Esophagus squamous epithelium (tissue), 5 donors: Measurements from ENCODE around the gene TNF. TPM values are rescaled to one million over a fixed set of nuclear protein-coding genes. Genes with fewer than 3 reads are reported as not detected.
A peak's percentile ranks its signal among the peaks of the same experiment; 100 is the strongest.

ENCODE experiments used
- DNase-seq: peaks from one replicate; lab custom pipeline; 2025; lab: John Stamatoyannopoulos, UW
- H3K27ac ChIP-seq, 4 donors: fragments of 200-600 bp; sonication (generic); one replicate each; pipeline ENCODE4 v1.5.1; 2016 to 2019; ENCODE audit warnings: mild to moderate bottlenecking in 1 of 4
- H3K27me3 ChIP-seq, 4 donors: fragments of 200-600 bp; sonication (generic); 1 replicate in 3 of 4; 2 replicates in 1 of 4; pipeline versions ENCODE4 v1.5.1 to v1.6.0; 2017 to 2021; ENCODE audit warnings: antibody characterized with exemption in 1 of 4
- H3K36me3 ChIP-seq, 3 donors: fragments of 200-600 bp; sonication (generic); one replicate each; pipeline ENCODE4 v1.5.1; 2016 to 2019
- H3K4me1 ChIP-seq, 3 donors: fragments of 200-600 bp; sonication (generic); one replicate each; pipeline ENCODE4 v1.5.1; 2017 to 2019
- H3K4me3 ChIP-seq, 4 donors: fragments of 200-600 bp; sonication (generic); 1 replicate in 3 of 4; 2 replicates in 1 of 4; pipeline ENCODE4 v1.5.1; 2016 to 2019; ENCODE audit warnings: mild to moderate bottlenecking in 2 of 4, moderate library complexity in 1 of 4
- H3K9me3 ChIP-seq, 3 donors: fragments of 200-600 bp; sonication (generic); one replicate each; pipeline ENCODE4 v1.5.1; 2016 to 2019
- POLR2A ChIP-seq, 4 donors: fragments of 450-650 bp; IDR thresholded peaks; one replicate each; pipeline ENCODE4 v1.6.1; 2017; ENCODE audit warnings: antibody characterized with exemption in 4 of 4, mild to moderate bottlenecking in 4 of 4, moderate library complexity in 3 of 4
- WGBS, 2 donors: methylation state at CpG; one replicate each; pipeline ENCODE4 v1.1.5; 2018; 5-methylcytosine and 5-hydroxymethylcytosine counted together
- intact Hi-C: fragments of 100-400 bp; cut with DNase I; formaldehyde crosslinking; loops from one replicate; pipeline ENCODE4 v1.15.0; 2022
- total RNA-seq, 4 donors: library from RNA; depleted of rRNA; stranded (reverse); fragments of >200 nt; gene quantifications; one replicate each; pipeline ENCODE4 v1.1.0, GENCODE V29; 2016
- TF ChIP-seq, protein P1 (sequence below), 6 experiments: fragments of 450-650 bp in 4 of 6; fragments of 200-600 bp in 2 of 6; sonication (generic) in 2 of 6; IDR thresholded peaks; one replicate each; pipeline ENCODE4 v1.5.1; 2016 to 2019; ENCODE audit warnings: antibody characterized with exemption in 6 of 6, mild to moderate bottlenecking in 4 of 6, moderate library complexity in 4 of 6
- donor health status: DM: yes; HTN: yes; CAD: no.

The TNF gene
- total RNA-seq, 4 donors from 2014 or later, result 0.27 to 0.95 (median 0.61) TPM; not detected in 1

DNA sequence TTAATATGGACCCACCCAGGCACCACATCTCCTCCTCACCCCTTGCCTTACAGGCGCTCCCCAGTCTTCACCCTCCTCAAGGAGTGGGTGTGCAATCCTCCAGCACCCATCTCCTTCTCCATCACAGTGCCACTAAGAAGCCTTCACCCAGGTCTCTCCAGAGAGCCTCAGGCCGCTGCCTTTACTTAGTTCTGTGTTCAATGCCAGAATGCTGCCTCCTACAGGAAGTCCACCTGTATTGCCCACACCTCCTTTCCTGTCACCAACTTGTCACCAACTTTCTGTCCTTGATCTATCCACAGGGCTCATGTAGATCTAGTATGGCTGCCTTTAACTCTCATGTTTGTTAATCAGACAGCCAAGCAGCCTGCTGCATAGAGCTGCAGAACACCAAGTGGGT, 10.1 kb downstream of the TNF start:
- peak overlapping the region in 2 of 4 donors; percentile 49 for H3K27ac ChIP-seq
- 54 to 67% methylated on average over 2 of the region's 2 CpGs for WGBS, 2 donors
- H3K4me3 ChIP-seq, result no peak overlapping the region
- no peak for DNase-seq
- H3K9me3 ChIP-seq, result no peaks in the 10 kb centered on the region
- no peaks in the 10 kb centered on the region for H3K36me3 ChIP-seq
- H3K27me3 ChIP-seq, result peaks cover 0 to 25% (median 0%) of the 10 kb centered on the region in 4 donors
- TF ChIP-seq, protein P1, sequence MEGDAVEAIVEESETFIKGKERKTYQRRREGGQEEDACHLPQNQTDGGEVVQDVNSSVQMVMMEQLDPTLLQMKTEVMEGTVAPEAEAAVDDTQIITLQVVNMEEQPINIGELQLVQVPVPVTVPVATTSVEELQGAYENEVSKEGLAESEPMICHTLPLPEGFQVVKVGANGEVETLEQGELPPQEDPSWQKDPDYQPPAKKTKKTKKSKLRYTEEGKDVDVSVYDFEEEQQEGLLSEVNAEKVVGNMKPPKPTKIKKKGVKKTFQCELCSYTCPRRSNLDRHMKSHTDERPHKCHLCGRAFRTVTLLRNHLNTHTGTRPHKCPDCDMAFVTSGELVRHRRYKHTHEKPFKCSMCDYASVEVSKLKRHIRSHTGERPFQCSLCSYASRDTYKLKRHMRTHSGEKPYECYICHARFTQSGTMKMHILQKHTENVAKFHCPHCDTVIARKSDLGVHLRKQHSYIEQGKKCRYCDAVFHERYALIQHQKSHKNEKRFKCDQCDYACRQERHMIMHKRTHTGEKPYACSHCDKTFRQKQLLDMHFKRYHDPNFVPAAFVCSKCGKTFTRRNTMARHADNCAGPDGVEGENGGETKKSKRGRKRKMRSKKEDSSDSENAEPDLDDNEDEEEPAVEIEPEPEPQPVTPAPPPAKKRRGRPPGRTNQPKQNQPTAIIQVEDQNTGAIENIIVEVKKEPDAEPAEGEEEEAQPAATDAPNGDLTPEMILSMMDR (IDR thresholded peaks at IDR 0.05), result peak in 1 of 6 experiments; percentile 32
- TF ChIP-seq POLR2A (IDR thresholded peaks at IDR 0.05), result no peak
- H3K4me1 ChIP-seq, result peaks cover 13 to 45% (median 21%) of the 10 kb centered on the region in 3 donors
- intact Hi-C loops, result no loop called here

DNA sequence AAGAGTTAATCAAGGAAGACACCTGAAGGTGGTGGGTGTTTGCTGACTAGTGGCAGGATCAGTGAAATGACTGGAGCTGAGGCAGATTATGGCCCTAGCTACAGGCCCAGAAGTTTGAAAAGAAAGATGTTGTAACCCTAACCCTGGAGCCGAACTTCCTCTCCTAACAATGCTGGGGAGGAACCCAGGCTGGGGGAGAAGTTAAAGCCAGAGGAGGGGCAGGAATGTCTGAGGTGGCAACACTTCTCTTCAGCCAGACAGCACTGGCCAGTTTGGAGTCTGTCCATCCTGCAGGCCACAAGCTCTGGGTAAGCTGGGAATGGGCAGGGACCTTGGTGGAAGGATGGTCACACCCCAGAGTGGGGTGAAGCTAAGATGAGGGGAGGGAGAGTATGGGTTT, 10.6 kb downstream of the TNF start, which contains the start of gene LST1:
Gene LST1, plus strand, starts transcription at position 270 of the 400 bp plus-strand sequence. CDS start 1,023 bp downstream, outside the sequence.
- TF ChIP-seq, protein P1 (IDR thresholded peaks at IDR 0.05), result no peak
- no peak for TF ChIP-seq POLR2A (IDR thresholded peaks at IDR 0.05)
- intact Hi-C loops, result no loop called here
- Histone ChIP-seq H3K9me3 (no peaks in the 10 kb centered on the region), H3K27me3 (peaks cover 0 to 25% (median 0%) of the 10 kb centered on the region in 4 donors), H3K4me3 (peak within 1 kb of the TSS in 1 of 4 donors; percentile 12), H3K4me1 (peaks cover 8 to 40% (median 19%) of the 10 kb centered on the region in 3 donors), H3K36me3 (no peaks in the 10 kb centered on the region), H3K27ac (peak within 1 kb of the TSS in 2 of 4 donors; percentile 49 to 64)
- 33% methylated on average over 1 of the region's 1 CpG for WGBS, 2 donors
- no peak for DNase-seq

DNA sequence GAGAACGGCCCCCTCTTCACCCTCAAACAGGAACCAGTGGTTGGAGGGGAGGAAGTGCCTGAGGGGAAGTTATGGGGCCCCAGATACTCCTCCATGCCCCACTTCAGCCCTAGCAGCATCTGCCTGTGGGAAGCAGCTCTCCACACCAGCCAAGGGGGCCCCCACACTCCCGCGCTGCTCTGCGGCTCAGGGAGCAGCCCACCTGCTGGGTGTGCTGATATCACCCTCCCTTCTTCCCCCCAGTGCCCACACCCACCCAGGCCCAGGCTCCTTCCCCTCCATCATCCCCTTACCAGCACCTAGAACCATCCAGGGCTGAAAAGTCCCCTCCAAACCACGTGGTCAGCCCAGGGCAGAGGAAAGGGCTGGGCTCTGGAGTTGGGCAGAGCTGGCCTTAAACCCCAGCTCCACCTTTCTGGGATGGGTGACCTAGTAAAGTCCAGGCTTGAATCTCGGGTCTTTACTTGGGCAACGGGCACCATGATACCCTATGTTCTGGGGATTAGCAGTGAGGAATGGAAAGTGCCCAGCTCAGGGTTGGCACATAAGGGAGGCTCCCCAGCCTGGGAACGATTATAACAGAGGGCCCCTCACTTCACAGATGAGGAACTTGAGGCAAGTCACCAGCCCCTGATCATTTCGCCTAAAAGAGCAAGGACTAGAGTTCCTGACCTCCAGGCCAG, 11.4 kb downstream of the TNF start:
- Histone ChIP-seq H3K27me3 (peaks cover 0 to 25% (median 0%) of the 10 kb centered on the region in 4 donors), H3K36me3 (no peaks in the 10 kb centered on the region), H3K4me3 (peak overlapping the region in 1 of 4 donors; percentile 12), H3K4me1 (peaks cover under 1 to 32% (median 15%) of the 10 kb centered on the region in 3 donors), H3K9me3 (no peaks in the 10 kb centered on the region), H3K27ac (peak overlapping the region in 2 of 4 donors; percentile 49 to 64)
- intact Hi-C loops, result no loop called here
- DNase-seq, result no peak
- TF ChIP-seq POLR2A (IDR thresholded peaks at IDR 0.05), result no peak
- TF ChIP-seq, protein P1 (IDR thresholded peaks at IDR 0.05), result no peak
- 60 to 64% methylated on average over 3 to 5 of the region's 9 CpGs for WGBS, 2 donors

DNA sequence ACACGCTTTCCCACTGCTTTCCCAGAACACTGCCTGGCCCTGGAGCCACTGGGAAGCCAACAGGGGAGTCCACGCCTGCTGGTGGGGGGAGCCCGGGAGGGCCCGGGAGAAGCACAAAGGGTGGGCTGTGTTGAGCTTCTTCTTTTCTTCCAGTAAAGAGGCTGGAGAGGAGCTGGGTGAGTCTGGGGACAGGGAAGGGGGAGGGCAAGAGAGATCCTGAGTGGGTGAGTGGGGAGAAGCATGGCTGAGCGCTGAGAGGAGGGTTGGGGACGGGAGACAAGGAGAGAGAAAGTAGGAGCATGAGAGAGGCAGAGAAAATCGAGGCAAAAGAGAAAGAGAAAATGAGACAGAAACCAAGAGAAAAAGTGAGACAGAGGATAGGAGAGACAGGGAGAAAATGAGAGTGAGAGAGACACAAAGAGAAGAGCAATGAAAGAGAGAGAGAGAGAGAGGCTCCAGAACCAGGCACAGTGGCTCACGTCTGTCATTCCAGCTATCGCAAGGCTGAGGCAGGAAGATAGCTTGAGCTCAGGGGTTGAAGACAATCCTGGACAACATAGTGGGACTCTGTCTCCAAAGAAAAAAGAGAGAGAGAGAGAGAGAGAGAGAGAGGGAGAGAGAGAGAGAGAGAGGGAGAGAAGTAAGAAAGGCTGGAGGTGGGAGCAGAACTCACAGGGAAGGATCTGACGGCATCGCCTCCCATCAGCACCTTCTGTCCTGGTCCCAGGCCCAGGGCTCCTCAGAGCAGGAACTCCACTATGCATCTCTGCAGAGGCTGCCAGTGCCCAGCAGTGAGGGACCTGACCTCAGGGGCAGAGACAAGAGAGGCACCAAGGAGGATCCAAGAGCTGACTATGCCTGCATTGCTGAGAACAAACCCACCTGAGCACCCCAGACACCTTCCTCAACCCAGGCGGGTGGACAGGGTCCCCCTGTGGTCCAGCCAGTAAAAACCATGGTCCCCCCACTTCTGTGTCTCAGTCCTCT, 12.7 kb downstream of the TNF start:
- intact Hi-C loops, result no loop called here
- Histone ChIP-seq H3K27me3 (peaks cover 0 to 21% (median 0%) of the 10 kb centered on the region in 4 donors), H3K4me1 (peaks cover 0 to 21% (median 5%) of the 10 kb centered on the region in 3 donors), H3K9me3 (no peaks in the 10 kb centered on the region), H3K27ac (peak overlapping the region in 2 of 4 donors; percentile 2 to 39), H3K36me3 (no peaks in the 10 kb centered on the region), H3K4me3 (peak overlapping the region in 1 of 4 donors; percentile 8)
- DNase-seq, result no peak
- WGBS, 2 donors, result 61 to 72% methylated on average over 8 to 9 of the region's 12 CpGs
- TF ChIP-seq POLR2A (IDR thresholded peaks at IDR 0.05), result no peak
- TF ChIP-seq, protein P1 (IDR thresholded peaks at IDR 0.05), result no peak
